K562 (cell line): ENCODE results near the gene SLX9.

Experiments used
- GABPA ChIP-seq: fragments of 200-800 bp; sonication (Bioruptor generic); conservative IDR thresholded peaks from 2 replicates; pipeline ENCODE4 v1.6.1; 2016; ENCODE audit warnings: low read depth, missing genetic modification characterization, missing compliant biosample characterization
- POLR2AphosphoS5 ChIP-seq: IDR thresholded peaks from 2 replicates; pipeline ENCODE4 v1.6.1; 2011; ENCODE audit warnings: mild to moderate bottlenecking, low read depth, low read length, moderate library complexity; ENCODE audit not compliant: control insufficient read depth, insufficient read depth
- TF ChIP-seq, protein P1 (sequence below), 3 experiments: IDR thresholded peaks in 2 of 3; conservative IDR thresholded peaks in 1 of 3; 2 replicates each; pipeline ENCODE4 v1.5.1; 2011 to 2012; ENCODE audit warnings: low read length in 3 of 3, mild to moderate bottlenecking in 3 of 3, control low read depth in 2 of 3, improper control_type of control experiment in 1 of 3, inconsistent platforms in 1 of 3, low read depth in 1 of 3, mixed read lengths in 1 of 3, moderate library complexity in 1 of 3; ENCODE audit not compliant: insufficient read depth in 2 of 3

DNA sequence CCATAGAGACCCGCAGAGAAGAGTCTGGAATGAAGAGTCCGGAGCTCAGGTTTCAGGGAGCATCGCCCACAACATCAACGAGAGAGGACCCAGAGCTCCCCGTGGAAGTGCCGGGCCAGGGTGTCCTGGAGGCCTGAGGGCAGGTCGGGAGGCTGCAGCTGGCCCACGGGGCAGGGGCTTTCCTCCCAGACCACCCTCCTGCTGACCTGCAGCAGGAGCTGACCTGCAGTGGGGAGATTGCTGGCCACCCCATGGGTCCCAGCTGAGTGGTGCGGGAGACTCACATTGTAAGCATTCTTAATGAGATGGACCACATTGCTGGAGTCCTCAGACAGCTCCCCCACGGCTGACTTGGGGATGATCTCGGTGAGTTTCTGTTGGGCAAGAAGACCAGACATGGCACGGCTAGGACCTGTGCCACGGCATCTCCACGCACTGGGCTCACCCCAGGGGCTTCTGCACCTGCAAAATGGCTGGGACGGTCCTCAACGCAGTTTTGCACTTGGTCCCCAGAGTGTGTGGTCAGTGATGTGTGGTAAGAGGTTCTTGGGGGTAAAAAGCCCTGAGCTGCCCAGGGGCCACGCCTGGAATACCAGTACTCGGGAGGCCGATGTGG lies 45.0 kb upstream of the SLX9 start:
- TF ChIP-seq, protein P1, sequence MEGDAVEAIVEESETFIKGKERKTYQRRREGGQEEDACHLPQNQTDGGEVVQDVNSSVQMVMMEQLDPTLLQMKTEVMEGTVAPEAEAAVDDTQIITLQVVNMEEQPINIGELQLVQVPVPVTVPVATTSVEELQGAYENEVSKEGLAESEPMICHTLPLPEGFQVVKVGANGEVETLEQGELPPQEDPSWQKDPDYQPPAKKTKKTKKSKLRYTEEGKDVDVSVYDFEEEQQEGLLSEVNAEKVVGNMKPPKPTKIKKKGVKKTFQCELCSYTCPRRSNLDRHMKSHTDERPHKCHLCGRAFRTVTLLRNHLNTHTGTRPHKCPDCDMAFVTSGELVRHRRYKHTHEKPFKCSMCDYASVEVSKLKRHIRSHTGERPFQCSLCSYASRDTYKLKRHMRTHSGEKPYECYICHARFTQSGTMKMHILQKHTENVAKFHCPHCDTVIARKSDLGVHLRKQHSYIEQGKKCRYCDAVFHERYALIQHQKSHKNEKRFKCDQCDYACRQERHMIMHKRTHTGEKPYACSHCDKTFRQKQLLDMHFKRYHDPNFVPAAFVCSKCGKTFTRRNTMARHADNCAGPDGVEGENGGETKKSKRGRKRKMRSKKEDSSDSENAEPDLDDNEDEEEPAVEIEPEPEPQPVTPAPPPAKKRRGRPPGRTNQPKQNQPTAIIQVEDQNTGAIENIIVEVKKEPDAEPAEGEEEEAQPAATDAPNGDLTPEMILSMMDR (IDR thresholded peaks at IDR 0.05 in 2 of 3, conservative IDR thresholded peaks at IDR 0.05 in 1 of 3; ENCODE audit: insufficient read depth in 2 of 3, low read depth in 1 of 3, low read length in 3 of 3), result no peak
- TF ChIP-seq POLR2AphosphoS5, result no peak
- TF ChIP-seq GABPA, result no peak
